ENCODE data around the gene WASF3.
A peak's percentile ranks its signal among the peaks of the same experiment; 100 is the strongest.

WASF3 gene, protein sequence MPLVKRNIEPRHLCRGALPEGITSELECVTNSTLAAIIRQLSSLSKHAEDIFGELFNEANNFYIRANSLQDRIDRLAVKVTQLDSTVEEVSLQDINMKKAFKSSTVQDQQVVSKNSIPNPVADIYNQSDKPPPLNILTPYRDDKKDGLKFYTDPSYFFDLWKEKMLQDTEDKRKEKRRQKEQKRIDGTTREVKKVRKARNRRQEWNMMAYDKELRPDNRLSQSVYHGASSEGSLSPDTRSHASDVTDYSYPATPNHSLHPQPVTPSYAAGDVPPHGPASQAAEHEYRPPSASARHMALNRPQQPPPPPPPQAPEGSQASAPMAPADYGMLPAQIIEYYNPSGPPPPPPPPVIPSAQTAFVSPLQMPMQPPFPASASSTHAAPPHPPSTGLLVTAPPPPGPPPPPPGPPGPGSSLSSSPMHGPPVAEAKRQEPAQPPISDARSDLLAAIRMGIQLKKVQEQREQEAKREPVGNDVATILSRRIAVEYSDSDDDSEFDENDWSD

DNA sequence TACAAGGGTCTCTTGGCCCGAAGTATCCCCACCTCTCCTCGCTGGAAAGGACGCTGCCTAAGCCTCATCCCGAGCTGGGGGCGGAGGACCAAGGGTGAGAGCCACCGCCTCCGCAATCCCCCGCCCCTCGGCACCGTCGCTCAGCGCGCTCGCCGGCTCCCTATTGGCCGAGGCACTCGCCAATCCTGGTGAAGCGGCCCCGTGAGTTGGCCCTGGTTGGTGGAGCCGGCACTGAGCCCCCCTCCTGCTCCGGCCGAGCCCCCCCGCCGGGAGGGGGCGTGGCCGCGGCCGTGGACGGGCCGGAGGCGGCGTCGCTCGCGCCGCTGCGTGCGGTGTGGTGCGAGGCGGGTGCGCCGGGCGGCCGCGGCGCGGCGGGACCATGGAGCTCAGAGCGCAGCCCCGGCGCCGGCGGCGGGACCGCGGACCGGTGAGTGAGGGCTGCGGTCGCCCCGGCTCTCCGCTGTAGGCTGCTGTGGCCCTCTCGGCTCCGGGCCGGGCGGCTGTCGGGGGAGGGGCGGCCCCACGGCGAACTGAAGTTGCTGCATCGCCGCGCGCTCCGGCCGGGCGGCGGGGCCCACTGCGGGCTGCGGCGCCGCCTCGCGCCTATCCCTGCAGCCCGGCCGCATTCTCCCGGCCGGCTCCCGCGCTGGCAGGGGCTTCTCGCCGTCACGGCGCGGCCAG is at the start of gene WASF3:
TSS of gene WASF3 (plus strand) at position 291 of the 681 bp plus-strand sequence. CDS start 84,588 bp downstream, outside the sequence.
- DNase-seq, result peak; percentile 80

DNA sequence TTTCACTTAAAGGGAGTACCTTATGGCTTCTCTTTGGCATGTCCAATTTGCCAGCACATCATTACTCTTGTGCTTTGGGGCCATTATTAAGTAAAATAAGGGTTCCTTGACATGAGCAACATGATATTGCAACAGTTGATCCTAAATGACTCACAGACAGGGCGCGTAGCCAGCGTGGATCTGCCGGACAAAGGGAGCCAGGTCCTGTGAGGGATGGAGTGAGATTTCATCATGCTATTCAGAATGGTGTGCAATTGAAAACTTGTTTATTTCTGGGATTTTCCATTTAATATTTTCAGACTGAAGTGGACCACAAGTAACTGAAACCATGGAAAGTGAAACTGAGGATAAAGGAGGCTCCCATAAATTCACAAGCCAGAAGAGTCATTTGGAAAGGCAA is 48.6 kb upstream of the WASF3 start:
- no peak for DNase-seq

DNA sequence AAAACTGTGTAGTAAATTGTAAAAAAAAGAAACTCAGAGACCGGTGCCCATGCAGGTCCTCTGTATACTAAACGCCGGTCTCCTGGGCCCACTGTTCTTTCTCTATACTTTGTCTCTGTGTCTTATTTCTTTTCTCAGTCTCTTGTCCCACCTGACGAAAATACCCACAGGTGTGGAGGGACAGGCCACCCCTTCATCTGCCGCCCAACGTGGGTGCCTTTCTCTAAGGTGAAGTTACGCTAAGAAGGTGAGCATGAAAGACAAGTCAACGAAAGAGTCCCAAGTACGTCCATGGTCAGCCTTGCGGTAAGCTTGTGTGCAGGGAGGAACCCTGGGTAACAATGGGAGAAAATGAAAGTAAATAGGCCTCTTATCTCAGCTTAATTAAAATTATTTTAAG is 48.0 kb upstream of the WASF3 start:
- no peak for DNase-seq

DNA sequence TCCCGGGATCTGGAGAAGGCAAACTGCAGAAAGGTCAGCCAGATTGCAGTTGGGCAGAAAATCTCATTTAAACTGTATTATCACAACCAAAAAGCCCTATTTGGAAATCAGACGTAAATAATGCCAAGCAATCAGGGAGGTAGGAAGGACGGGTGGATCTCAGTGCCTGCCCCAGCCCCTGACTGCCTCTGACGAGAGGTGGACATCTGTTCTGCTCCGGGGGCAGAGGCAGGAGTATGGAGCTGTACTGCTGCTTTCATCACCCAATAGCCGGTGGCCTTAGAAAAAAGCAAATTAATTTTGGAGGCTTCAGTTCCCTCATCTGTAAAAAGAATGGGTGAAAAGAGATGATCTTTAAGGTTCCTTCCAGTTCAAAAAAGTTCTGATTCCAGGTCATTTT is 43.6 kb upstream of the WASF3 start:
- DNase-seq, result no peak

DNA sequence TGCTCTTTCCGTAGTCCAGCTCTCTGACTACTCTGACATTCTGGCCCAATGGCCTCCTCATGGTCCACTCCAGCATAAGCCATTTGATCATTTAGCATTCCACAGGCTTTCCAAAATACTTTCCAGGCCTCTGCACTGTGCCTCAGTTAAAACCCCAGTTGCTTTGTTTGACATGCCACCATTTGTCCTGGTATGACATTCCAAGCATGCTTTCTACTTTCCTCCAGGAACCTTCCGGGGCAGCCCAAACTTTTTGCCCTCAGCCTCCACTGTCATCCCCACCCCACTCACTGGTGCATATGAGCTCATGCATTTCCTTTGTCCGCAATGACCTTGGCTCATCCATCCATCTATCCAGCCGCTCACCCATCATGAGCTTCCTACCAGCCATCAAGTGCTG is 41.8 kb upstream of the WASF3 start:
- no peak for DNase-seq

DNA sequence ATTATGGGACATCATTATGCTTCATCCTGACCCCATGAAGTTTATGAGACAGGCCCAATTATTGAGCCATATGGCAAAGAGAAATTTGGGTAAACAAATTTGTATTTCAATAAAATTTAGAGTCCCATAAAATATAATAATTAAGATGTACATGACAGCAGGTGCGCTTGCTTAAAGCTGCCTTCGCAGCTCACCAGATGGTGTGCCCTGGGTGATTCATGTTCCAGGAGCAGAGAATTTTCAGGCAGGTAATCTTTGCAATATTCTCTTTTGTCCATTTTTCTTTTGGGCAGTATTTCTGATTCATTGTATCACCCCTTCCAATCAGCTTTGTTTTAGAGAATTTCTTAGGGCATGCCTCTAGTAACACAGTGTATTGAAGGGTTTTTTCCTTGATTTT is 39.5 kb upstream of the WASF3 start:
- no peak for DNase-seq

DNA sequence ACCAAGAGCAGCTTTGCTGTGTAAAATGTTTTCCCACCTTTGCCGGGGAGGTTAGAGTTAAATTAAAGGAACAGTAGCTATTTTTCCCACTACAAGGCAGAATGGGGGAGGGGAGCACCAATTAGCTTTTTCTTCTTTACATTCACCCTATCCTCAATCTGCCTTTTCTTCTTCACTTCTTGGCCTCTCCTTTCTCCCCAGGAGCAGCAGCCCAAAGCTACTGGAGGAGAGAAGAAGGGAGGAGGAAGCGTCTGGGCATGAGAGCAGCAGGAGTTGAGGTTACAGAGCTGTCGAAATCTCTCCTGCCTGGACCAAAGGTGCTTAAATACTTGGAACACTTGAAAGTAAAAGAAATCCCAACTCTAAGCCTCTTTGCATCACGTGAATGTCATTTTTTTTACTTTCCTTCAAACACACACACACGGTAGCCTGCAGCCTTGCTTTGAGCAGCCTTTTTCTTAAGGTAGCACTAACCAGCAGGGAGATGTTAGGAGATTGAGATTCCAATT is 39.0 kb upstream of the WASF3 start:
- DNase-seq, result no peak

DNA sequence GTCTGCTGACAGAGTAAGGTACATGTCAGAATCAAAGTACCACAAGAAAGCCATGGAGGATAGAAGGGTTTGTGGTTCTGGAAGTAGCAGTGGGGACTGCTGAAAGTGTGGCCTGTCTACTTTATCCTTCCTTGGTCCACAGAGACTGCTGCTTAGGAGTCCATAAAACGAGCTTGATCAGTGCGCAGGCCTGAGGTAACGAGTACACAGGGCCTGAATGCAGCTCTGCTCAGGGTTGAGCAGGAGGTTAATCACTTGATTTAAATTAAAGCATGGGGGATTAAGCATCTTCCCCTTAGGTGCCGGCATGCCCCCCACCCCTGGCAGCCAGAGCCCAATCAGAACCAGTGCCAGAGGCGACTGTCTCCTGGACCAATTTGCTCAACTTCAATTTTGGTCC is 34.9 kb upstream of the WASF3 start:
- no peak for DNase-seq

DNA sequence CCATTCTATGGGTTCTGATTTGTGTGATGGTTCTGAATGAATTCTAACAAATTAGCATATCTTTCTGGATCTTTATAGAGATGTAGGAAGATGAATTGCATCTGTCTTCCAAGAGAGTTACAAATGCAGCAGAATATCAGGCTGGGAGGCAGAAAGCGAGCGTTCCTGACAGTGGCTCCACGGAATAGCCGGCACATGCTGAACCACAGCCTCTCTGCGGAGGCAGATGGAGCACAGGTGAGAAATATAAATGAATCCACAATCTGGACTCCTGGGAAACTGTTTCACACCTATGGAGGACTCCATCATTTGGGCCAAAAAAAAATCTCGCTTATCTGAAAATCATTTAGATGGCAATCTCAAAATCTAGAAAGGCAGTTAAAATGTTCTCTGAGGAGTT is 34.5 kb upstream of the WASF3 start:
- no peak for DNase-seq

DNA sequence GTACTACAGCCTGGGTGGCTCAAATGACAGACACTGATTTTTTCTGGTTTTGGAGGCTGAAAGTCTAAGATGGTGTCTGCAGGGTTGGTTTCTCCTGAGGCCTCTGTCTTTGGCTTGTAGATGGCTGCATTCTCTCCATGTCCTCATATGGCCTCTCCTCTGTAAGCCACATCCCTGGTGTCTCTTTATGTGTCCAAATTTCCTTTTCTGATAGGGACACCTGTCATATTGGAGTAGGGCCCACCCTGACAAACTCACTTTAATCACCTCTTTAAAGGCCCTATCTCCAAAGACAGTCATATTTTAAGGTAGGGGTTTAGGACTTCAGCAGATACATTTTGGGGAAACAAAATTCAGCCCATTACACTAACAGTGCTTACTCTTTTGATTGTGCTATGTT is 32.0 kb upstream of the WASF3 start:
- DNase-seq, result no peak

DNA sequence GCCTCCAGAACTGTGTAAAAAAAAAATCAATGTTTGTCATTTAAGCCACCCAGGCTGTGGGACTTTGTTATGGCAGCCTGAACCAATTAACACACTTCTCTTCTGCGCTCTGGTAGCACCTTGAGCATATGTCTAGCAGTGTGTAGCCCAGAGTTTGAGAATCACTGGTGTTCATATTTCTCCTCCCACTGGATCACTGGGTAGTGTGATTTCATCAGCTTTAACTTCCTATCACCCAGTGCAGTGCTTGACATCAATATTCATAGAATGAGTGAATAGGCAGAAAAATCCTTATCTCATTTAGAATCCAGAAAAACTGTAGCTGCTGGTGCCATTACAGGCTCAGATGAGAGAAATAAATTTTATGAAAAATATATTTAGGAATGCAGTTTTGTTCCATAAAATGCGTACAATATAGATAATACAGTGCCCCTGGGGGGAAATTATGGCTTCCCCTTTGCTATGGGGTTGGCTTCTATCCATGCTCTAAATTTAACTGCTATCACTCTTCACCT is 30.7 kb upstream of the WASF3 start:
- DNase-seq, result no peak

DNA sequence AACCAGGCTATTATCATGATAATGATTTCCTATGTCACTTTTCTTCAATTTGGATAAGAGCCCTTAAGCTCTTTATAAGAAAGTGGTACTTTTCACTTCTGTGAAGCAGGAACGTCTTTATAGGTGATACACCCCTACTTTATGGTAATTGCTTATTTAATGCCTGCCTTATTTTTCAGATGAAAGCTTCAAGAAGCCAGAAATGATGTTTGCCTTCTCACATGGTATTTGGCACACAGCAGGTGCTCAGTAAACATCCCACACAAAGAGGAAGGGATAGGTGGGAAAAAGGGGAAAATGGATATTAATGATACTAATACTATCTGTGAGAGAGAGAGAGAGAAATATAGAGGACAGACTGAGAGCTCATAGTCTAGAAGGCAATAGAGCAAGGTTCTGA is 29.0 kb upstream of the WASF3 start:
- DNase-seq, result no peak

DNA sequence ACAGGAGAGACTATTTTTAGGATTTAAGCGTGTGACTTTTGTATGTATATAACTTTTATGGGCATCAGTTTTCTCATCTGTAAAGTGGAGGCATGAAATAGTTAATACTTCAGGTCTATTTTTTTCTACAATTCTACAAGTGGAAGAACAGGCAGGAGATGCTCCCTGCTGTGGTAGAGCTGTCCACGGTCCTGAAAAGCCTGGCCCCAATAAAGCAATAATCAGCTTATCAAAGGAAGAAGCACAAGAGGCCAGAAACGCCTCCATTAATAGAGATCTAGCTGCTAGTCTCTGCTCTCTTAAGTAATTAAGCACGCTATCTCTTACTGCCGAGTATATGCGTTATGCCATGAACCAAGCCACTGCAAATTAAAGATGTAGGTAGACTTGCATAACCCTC is 28.0 kb upstream of the WASF3 start:
- no peak for DNase-seq

DNA sequence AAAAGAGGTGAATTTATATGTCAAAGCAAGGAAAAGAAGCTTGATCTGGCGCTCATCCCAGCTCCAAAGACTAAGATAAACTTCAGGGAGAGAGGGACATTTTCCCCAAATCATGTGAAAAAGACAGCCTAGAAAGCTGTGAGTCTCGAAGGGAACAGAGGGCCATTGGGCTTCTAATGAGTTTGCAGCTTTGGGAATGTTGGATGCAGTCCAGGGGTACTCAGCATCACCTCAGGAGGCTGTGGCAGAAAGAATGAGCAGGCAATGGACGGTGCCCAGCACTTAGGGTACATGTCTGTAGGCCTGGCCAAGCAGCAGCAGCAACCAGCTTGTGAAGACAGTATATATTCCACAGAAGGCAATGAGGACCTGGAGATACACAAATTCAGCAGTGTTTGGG is 25.7 kb upstream of the WASF3 start:
- DNase-seq, result no peak

DNA sequence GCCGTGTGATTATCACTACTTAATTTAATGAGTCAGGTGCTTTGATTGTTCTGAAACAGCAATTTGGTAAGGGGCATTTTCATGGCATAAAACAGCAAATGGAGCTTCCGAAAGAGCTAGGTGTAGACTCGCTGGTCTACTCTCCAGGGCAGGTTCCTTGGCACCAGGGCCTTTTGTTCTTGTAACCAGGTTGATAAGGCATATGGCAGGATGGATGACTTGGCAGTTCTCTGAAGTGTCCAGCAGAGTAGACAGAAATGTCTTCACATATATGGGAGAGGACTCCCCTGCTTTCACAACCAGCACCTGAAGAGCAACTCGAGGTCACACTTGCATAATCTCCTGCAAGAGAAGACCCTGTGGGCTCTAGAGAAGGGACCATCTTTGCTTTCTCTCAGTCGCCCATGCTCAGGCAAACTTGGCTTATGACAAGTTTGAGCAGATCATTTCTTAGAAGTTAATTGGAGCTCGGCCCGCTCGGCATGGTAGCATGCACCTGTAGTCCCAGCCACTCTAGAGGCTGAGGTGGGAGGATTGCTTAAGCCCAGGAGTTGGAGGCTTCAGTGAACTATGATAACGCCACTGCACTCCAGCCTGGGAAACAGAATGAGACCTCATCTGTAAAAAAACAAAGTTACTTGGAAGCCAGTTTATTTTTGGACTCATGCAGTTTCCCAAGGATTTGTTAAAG is 23.3 kb upstream of the WASF3 start:
- DNase-seq, result no peak

DNA sequence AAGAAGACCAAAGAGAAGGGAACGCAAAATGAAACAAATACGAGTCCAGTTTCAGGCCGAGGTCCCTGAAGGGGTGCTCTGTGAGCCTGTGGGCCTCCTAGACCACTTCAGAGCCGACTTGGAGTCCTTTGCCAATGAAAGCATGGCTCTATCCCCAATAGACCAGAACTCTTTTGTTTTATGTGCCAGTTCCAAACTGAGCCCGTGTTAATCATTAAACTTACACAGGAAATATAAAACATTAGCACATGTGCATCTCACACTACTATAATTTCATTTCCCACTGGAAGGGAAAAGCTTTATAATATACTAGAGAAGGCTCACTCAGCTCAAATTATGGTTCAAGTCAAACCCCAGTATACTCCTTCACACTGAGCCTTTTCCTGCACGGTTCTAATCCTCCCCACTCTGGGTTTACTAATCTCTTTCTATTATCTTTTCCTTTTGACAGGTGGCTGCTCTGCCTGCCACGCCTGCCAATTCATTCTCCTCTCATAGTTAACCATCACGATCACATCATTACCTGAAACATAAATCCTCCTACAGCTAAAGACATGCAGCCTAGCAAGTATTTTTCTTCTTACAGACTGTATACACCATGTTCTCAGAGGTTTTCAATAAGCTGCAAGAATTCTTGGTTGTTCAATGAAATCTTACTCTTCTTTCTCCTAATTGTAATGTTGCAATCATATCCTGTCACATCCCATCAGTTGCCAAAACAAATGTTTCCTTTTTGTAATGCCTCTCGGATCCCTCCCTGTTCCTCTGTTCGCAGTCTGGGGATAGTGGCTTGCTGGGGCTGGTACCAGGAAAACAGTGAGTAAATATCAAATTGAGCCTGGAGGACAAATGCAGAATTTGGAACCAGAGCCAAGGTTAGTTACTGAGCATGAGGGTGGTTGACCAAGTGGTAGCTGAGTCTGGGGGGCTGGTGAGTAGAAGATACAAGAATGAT is 18.8 kb upstream of the WASF3 start:
- DNase-seq, result no peak

DNA sequence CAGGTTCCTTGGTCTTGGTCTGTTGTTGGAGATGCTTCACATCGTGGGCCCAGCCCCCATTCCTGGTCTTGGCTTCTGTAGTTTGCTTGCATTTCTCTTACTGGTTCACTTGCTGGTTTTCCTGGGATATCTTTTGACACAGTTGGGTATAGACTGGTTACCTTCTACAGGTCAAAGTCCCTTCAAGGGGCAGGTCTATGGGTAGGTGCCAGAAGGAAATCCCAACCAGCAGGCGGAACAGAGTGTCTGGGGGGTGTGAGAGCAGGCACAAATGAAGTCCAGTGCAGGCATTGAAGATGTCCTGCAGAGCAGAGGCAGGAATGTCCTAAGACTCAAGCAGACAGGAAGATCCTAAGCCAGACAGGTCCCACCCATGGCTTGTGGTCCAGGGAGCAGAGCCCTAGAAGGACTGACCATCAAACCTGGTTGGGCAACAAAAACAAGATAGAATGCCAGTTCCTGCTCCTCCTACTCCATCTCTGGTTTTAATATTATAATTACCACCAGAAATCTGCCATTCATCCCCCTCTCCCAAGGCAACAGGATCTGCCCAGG is 17.7 kb upstream of the WASF3 start:
- no peak for DNase-seq

DNA sequence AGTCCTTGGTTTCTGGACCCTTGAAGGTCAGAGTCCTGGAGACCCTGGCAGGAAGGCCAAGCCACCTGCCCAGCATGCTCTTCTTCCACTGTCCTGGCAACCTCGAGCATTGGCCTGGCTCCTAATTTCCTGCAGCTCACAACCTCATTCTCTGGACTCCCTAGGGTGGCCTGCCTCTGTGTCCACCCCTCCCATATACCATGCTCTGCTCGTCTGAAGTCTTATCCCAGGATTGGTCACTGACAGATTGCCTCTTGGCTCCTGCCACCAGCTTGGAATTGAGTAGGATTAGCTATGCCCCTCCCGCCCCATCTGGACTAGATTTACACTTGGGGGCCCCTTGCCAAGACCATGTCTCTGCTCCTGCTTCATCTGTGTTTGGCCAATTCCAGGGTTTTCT is 17.1 kb upstream of the WASF3 start:
- no peak for DNase-seq

DNA sequence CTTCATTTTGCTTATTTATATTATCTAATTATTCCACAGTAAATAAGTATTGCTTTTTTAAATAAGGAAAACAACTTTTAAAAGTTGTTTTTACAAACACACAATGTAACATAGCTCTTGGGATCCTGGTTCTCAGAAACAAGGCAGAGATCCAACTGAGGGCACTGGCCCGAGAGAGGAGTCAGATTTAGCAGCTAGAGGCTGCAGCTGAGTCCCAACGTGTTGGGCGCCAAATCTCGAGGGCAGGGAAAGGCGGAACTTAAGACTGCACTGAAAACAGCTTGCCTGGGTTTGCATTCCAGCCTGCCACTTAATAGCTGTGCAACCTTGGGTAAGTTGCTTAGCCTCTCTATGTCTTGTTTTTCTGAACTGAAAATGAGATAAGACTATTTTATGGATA is 16.4 kb upstream of the WASF3 start:
- no peak for DNase-seq

DNA sequence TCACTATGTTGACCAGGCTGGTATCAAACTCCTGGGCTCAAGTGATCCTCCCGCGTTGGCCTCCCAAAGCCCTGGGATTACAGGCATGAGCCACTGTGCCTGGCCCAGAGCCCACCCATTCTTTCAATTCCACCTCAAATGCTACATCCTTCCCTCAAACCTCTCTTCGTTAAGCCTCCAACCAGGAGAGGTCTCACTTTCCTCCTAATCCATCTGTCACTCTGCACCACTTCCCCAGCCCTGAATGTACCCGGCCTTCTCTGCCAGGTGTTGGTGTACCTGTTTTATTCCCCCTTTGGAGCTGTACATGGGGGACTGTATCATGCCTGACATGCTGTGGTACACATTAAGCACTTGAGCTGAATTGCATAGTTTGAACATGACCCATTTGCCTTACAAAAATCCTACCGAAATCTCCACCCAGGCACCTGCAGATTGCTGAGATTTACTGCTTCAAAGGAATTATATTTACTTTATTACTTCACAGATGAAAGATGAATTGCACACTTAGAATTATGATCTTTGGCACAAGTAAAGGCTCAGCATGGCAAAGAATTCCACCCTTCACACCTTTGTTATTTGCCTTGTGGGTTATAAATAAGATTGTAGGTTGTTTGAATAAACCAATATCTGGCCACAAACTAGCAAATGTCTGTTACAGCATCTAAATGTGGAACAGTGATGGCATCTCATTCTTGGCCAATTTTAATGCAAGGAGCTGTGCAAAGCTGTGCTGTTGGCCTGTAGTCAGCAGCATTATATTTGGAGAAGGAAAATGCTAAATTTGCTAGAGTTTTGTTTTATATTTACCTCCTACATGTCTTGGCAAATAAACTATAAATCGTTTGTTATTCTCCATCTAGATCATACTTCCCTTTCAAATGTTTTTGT is 15.6 kb upstream of the WASF3 start:
- no peak for DNase-seq

DNA sequence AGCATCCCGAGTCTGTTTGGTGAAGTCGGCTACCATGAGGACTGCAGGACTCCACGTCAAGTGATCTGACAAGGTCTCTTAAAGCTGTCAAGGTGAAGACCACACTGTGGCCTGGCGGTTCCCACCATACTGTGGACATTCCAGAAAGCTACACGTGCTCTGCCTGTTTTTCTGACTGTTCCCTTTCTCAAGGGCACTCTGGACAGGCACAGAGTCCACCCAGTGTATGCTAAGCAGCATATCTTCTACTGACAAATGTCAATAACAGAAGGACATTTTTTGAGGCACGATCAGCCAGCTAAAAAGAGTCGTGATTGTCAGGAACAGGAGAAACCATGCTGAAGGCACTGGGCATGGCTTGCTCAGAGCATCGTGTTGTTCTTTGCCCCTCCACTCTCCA is 12.8 kb upstream of the WASF3 start:
- DNase-seq, result no peak
